K562 (cell line): ENCODE measurements around the gene SLC25A48. TPM values are rescaled to one million over a fixed set of nuclear protein-coding genes. Genes with fewer than 3 reads are reported as not detected.

Source experiments
- ARID2 ChIP-seq: fragments of 450-650 bp; IDR thresholded peaks from 2 replicates; pipeline ENCODE4 v1.6.1; 2017; ENCODE audit warnings: antibody characterized with exemption, mild to moderate bottlenecking
- SMC3 ChIP-seq: conservative IDR thresholded peaks from 2 replicates; pipeline ENCODE4 v1.6.1; 2011; ENCODE audit warnings: low read depth, low read length, improper control_type of control experiment; ENCODE audit not compliant: insufficient read depth
- polyA plus RNA-seq, 8 experiments: library from polyadenylated mRNA; depleted of rRNA in 4 of 8; stranded (reverse) in 5 of 8; unstranded in 3 of 8; fragments of >200 nt; fragmentation: Nextera tagmentation in 2 of 8; fragmentation: Illumina TruSeq in 1 of 8; extraction: Ambion mirVana in 2 of 8; extraction: Trizol in 1 of 8; gene quantifications; 2 replicates each; pipeline versions ENCODE4 v1.2.1 to v1.2.3, GENCODE V29; 2011 to 2014; ENCODE audit warnings: inconsistent platforms in 1 of 8, missing spikeins in 1 of 8
- total RNA-seq, 7 experiments: library from RNA; depleted of rRNA in 6 of 7; stranded (reverse); fragments of >200 nt in 6 of 7; fragmentation: Illumina TruSeq in 2 of 7; extraction: Trizol in 2 of 7; gene quantifications; 2 replicates each; pipeline versions ENCODE4 v1.2.1 to v1.2.3, GENCODE V29; 2011 to 2021; ENCODE audit warnings: low replicate concordance in 1 of 7
- TF ChIP-seq, protein P1 (sequence below), 2 experiments: fragments of 450-650 bp; formaldehyde crosslinking in 1 of 2; IDR thresholded peaks; 2 replicates each; pipeline versions ENCODE4 v1.4.0 to v1.6.1; 2014 to 2020; ENCODE audit warnings: mild to moderate bottlenecking in 2 of 2, borderline replicate concordance in 1 of 2, low read depth in 1 of 2
- TF ChIP-seq, protein P2 (sequence below), 3 experiments: IDR thresholded peaks in 2 of 3; conservative IDR thresholded peaks in 1 of 3; 2 replicates each; pipeline ENCODE4 v1.5.1; 2011 to 2012; ENCODE audit warnings: low read length in 3 of 3, mild to moderate bottlenecking in 3 of 3, control low read depth in 2 of 3, improper control_type of control experiment in 1 of 3, inconsistent platforms in 1 of 3, low read depth in 1 of 3, mixed read lengths in 1 of 3, moderate library complexity in 1 of 3; ENCODE audit not compliant: insufficient read depth in 2 of 3

Gene SLC25A48
- total and polyA plus RNA-seq, 9 of the 15 experiments (the other 6 are each of a cell fraction or from before 2014, with no cell fraction given): 0.08 to 0.35 (median 0.23) TPM; not detected in 1

DNA sequence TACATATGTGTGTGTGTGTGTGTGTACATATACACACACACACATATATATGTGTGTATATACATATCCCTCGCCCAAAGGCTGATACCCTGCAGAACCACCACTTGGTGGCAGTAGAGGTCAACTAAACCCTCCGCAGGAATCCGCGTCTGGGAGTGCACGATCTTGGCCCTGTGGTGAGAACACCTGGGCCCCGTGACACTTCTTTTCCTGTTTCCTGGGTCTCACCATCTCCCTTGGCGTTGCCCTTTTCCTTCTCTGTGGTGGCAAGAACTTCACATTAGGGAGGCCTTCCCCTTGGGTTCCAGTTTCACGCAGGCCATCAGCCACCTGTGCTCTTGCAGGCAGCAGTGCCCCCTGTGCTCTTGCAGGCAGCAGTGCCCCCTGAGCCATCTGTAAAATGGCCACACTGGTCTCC, 53.0 kb downstream of the SLC25A48 start (continued):
- TF ChIP-seq, protein P1, sequence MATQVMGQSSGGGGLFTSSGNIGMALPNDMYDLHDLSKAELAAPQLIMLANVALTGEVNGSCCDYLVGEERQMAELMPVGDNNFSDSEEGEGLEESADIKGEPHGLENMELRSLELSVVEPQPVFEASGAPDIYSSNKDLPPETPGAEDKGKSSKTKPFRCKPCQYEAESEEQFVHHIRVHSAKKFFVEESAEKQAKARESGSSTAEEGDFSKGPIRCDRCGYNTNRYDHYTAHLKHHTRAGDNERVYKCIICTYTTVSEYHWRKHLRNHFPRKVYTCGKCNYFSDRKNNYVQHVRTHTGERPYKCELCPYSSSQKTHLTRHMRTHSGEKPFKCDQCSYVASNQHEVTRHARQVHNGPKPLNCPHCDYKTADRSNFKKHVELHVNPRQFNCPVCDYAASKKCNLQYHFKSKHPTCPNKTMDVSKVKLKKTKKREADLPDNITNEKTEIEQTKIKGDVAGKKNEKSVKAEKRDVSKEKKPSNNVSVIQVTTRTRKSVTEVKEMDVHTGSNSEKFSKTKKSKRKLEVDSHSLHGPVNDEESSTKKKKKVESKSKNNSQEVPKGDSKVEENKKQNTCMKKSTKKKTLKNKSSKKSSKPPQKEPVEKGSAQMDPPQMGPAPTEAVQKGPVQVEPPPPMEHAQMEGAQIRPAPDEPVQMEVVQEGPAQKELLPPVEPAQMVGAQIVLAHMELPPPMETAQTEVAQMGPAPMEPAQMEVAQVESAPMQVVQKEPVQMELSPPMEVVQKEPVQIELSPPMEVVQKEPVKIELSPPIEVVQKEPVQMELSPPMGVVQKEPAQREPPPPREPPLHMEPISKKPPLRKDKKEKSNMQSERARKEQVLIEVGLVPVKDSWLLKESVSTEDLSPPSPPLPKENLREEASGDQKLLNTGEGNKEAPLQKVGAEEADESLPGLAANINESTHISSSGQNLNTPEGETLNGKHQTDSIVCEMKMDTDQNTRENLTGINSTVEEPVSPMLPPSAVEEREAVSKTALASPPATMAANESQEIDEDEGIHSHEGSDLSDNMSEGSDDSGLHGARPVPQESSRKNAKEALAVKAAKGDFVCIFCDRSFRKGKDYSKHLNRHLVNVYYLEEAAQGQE (IDR thresholded peaks at IDR 0.05; ENCODE audit: borderline replicate concordance): peak; percentile 75
- TF ChIP-seq, protein P1 (CRISPR knock-in tag; IDR thresholded peaks at IDR 0.05; ENCODE audit: low read depth): no peak
- TF ChIP-seq SMC3 (peak; percentile 77), ARID2 (0 out of 2 replicates have a peak, but pooled peaks have one; percentile 18)
- TF ChIP-seq, protein P2, sequence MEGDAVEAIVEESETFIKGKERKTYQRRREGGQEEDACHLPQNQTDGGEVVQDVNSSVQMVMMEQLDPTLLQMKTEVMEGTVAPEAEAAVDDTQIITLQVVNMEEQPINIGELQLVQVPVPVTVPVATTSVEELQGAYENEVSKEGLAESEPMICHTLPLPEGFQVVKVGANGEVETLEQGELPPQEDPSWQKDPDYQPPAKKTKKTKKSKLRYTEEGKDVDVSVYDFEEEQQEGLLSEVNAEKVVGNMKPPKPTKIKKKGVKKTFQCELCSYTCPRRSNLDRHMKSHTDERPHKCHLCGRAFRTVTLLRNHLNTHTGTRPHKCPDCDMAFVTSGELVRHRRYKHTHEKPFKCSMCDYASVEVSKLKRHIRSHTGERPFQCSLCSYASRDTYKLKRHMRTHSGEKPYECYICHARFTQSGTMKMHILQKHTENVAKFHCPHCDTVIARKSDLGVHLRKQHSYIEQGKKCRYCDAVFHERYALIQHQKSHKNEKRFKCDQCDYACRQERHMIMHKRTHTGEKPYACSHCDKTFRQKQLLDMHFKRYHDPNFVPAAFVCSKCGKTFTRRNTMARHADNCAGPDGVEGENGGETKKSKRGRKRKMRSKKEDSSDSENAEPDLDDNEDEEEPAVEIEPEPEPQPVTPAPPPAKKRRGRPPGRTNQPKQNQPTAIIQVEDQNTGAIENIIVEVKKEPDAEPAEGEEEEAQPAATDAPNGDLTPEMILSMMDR (IDR thresholded peaks at IDR 0.05 in 2 of 3, conservative IDR thresholded peaks at IDR 0.05 in 1 of 3; ENCODE audit: insufficient read depth in 2 of 3, low read depth in 1 of 3, low read length in 3 of 3): peak; percentile 84 to 92 (median 88)
